Thymus (tissue), 2 donors: ENCODE results near the gene RAB19. TPM values are rescaled to one million over a fixed set of nuclear protein-coding genes. Genes with fewer than 3 reads are reported as not detected.

Experiments
- polyA plus RNA-seq: library from polyadenylated mRNA; stranded (reverse); fragments of 200-250 nt; gene quantifications from one replicate; pipeline ENCODE4 v1.2.3, GENCODE V29; 2013
- total RNA-seq: library from RNA; stranded (reverse); fragments of 120-200 nt; gene quantifications from one replicate; pipeline ENCODE4 v1.2.4, GENCODE V29; 2013
- donor health status: healthy.

The RAB19 gene
- total and polyA plus RNA-seq, 2 donors: 0.50 to 2.5 TPM

Other genes starting within 250 kb of the RAB19 start
- gene KDM7A, start 227.1 kb upstream of the RAB19 start, total RNA-seq: 14.8 TPM
- 6.3 TPM for gene KDM7A, start 227.1 kb upstream of the RAB19 start, polyA plus RNA-seq
- gene SLC37A3, start 5.5 kb upstream of the RAB19 start, total RNA-seq: 21.6 TPM
- gene SLC37A3, start 5.5 kb upstream of the RAB19 start, polyA plus RNA-seq: 36.5 TPM
- gene MKRN1, start 75.4 kb downstream of the RAB19 start, total RNA-seq: 54.4 TPM
- gene MKRN1, start 75.4 kb downstream of the RAB19 start, polyA plus RNA-seq: 64.8 TPM
- gene DENND2A, start 236.8 kb downstream of the RAB19 start, total RNA-seq: 1.0 TPM
- gene DENND2A, start 236.8 kb downstream of the RAB19 start, polyA plus RNA-seq: 0.80 TPM